Measurements from ENCODE around the gene RIMKLA.

GRCh38 chr1:42381280-42381673 is 685 bp downstream of the RIMKLA start:
- TF ChIP-seq, protein P1, sequence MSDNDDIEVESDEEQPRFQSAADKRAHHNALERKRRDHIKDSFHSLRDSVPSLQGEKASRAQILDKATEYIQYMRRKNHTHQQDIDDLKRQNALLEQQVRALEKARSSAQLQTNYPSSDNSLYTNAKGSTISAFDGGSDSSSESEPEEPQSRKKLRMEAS (IDR thresholded peaks at IDR 0.05; ENCODE audit: insufficient read depth, insufficient read length) = no peak
- TF ChIP-seq EZH2 (IDR thresholded peaks at IDR 0.05; ENCODE audit: borderline replicate concordance, low read depth, low read length, severe bottlenecking) = no peak
- TF ChIP-seq, protein P2, sequence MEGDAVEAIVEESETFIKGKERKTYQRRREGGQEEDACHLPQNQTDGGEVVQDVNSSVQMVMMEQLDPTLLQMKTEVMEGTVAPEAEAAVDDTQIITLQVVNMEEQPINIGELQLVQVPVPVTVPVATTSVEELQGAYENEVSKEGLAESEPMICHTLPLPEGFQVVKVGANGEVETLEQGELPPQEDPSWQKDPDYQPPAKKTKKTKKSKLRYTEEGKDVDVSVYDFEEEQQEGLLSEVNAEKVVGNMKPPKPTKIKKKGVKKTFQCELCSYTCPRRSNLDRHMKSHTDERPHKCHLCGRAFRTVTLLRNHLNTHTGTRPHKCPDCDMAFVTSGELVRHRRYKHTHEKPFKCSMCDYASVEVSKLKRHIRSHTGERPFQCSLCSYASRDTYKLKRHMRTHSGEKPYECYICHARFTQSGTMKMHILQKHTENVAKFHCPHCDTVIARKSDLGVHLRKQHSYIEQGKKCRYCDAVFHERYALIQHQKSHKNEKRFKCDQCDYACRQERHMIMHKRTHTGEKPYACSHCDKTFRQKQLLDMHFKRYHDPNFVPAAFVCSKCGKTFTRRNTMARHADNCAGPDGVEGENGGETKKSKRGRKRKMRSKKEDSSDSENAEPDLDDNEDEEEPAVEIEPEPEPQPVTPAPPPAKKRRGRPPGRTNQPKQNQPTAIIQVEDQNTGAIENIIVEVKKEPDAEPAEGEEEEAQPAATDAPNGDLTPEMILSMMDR (IDR thresholded peaks at IDR 0.05; ENCODE audit: extremely low read depth in 1 of 2, insufficient read depth in 1 of 2, low read depth in 1 of 2, low read length in 2 of 2) = no peak
- no peak for TF ChIP-seq POLR2A (IDR thresholded peaks at IDR 0.05; ENCODE audit: low read depth, low read length)
- no peak for TF ChIP-seq POLR2AphosphoS5 (IDR thresholded peaks at IDR 0.05; ENCODE audit: insufficient read depth, low read depth, low read length)
- TF ChIP-seq MYC (IDR thresholded peaks at IDR 0.05; ENCODE audit: low read depth, low read length) = no peak
